ENCODE results near the gene STAMBPL1.
"Not testable (repeated sequence)": the region's sequence is repeated elsewhere in the genome, so short reads cannot be mapped to it uniquely, and the experiment has no call there.

Gene STAMBPL1

DNA sequence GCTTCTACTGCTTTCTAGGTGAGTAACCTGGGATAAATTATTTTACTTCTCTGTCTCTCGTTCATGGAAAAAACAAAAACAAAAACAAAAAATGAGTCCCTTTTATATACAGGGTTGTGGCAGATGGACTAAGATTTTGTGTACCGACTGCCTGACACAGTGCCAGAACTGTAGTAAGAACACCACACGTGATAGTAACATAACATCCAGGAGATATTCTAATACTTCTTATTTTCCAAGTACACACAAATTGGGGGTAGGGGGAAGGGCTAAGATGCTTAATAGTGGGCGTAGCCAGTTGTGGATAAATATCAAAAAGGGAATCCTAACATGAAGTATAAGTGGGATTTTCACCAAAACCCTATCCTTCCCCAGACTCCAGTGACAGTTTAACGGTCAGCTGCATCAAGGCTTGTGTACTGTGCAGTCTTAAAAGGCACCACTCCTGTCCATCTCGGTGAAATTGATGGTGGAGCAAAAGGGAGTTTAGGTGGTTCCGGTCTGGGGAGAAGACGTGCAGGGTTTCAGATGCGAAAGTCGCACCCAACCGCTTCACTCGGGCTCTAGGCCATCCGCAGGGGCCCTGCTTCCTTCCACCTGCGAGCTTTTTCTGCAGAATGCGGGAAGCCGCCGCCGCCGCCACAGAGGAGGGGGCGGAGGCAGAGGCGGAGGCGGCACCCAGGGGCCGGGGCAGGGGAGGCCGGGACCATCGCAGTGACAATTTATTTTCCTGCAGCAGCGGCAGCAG lies at the start of gene STAMBPL1:
STAMBPL1 (plus strand) TSS at position 712 of the 748 bp plus-strand sequence. CDS start 21,464 bp downstream, outside the sequence.
- DNase-seq: peak; percentile 78 to 83

DNA sequence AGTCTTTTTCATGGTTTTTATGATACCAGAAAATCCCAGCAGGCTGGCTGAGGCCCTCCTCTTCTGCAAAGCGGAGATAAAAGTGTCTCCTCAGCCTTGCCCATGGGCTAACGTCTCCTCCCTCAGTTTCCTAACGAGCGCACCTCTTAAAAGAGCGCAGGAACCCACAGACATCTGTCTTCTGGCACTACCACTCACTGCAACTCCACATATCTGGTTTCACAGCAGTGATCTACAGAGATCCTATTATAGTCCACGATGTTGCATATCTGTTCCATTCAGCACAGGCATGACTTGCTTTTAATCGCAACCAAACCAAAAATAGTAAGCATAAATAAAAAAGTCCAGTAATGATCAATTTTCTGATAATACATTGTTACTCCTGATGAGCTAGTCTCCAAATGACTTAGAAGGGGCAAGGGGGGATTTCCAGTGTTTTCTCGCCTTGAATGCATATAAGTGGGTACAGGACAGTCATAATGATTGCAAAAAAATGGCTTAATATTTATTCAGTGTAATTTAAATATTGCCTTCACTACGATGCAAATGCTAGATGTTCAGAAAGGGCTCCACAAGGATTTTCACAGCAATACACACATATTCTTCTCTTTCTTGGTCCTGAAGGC lies 49.3 kb upstream of the STAMBPL1 start:
- DNase-seq: no peak

DNA sequence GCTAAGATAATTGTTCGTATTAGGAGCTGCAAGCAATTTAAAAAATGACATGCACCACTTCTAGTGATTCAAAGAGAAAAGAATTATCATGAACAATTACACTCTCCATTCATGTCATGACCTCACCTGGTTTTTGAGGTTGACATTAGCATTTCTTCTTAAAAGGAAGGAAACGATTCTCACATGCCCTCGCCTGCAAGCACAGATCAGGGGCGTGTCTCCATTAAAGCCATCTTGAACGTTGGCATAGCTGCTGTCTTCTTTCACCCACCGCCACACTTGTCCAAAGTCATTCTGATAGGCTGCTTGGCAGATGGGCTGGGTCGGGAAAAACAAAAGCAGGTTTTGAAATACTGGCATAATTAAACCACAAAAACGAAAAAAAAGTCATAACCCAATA lies 48.3 kb upstream of the STAMBPL1 start:
- peak; percentile 50 to 75 for DNase-seq

DNA sequence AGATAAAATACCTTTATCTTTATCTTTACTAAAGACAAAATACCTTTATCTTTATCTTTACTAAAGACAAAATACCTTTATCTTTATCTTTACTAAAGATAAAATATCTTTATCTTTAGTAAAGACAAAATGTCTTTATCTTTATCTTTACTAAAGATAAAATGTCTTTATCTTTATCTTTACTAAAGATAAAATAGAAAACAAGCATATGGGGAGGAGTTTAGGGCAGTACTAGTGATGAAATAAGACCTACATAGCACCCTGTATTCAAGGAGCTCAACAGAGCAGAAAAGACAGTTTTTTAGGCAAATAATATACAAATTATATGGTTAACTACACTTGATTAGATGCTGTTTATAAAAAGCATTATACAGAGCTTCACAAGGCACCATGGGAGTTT lies 47.7 kb upstream of the STAMBPL1 start:
- no peak for DNase-seq

DNA sequence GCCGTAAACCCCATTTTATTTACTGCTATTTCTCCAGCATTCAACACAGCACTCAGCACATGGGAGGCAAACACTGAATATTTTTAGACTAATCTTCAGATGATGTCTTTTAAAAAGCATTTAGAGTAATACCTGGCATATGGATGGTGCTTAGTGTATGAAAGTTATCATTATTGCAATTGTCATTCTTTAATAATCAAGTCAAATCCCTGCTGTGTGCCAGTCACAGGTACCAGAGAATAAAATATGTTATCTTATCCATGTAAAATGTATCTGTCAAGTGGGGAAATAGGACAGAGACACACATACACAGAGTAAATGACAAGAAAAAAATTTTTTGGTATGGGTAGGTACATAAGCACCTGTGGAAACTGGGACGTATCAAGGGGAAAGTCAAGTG lies 46.9 kb upstream of the STAMBPL1 start:
- no peak for DNase-seq

DNA sequence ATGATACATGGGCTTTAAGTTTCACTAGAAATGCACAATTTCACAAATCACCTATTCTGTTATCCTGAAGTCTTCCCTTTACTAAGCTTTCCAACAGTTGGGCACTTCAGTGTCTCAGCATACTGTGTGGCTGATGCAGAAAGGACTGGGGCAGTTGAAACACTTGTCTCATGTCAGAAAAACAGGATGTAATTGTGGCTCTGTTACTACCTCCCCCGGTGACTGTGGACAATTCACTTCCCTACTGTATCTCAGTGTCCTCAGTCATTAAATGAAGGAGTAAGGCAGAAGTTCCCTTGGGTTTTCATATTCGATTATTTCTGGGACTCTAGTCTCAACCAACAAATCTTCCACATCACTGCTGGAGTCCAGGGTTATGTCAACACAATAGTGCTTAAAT lies 46.3 kb upstream of the STAMBPL1 start:
- no peak for DNase-seq

DNA sequence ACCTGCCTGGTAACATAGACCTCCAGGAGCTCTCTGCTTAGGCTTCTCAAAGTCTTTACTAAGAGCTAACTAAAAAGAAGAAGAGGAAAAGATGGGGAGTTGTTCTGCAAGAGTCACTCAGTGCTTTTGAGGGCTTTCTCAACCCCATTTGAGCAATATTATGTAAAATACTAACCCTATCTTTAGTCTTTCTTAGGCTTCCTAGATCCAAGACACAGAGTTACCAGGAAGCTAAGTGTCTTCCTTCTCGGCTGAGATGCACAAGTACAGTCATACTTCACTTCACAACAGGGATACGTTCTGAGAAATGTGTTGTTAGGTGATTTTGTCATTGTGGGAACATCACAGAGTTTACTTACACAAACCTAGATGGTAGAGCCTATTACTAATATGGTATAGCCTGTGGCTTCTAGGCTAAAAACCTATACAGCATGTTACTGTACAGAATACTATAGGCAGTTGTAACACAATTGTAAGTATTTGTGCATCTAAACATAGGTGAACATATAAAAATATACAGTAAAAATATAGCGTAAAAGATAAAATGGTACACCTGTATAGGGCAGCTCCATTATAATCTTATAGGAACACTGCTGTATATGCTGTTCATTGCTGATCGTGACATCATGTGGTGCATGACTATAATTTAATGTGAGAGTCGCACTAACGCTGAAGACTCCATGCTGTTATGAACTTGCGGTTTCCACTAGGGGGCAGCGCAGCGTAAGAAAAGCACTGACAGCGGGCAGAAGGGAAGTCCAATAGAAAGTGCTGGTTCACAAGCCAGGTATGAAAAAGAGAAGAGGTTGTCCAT lies 44.7 kb upstream of the STAMBPL1 start:
- DNase-seq: peak; percentile 87 to 89

DNA sequence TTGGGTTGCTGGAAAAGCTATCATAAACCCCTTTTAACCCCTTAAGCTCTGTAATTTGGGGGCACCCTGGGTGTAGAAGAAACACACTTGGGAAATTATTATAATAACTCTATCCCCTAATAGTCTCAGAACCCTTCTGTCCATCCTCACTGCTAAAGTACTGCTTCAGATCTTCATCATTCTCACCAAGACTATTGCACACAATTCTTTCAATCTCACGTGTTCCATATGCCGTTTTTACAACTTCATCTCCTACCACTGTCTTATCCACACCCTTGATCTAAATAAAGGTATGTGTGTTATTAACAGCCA lies 44.2 kb upstream of the STAMBPL1 start:
- DNase-seq: no peak

DNA sequence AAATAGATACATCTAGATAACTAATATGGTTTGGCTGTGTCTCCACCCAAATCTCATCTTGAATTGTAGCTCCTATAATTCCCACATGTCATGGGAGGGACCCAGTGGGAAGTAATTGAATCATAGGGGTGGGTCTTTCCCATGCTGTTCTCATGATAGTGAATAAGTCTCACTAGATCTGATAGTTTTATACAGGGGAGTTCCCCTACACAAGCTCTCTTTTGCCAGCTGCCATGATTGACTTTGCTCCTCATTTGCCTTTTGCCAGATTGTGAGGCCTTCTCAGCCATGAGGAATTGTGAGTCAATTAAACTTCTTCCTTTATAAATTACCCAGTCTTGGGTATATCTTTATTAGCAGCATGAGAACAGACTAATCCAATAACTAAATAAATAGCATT lies 42.4 kb upstream of the STAMBPL1 start:
- DNase-seq: not testable (repeated sequence)

DNA sequence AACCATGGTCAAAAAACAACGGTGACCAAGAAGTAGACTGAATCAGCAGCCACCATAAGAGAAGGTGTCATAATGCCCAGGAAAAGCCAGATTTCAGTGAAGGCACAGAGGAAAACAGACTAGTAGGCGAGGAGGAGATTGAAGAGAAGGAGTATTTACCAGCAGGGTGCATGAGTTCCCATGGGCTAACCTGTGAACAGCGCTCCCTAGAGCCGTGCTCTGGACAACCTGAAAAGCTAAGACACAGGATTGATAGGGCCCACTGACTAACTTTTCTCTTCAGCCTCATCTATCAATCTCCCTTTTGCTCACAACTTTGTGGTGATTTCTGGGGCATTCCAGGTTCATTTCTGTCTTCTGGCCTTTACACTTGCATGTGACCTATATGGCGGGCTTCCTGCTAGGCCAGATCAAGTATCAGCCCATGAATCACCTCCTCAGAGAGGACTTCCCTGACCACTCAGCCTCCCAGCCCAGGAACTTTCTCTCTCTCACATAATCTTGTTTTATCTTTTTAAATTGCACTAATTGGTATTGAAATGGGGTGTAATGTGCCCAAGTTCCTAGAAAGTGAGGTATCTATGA lies 41.2 kb upstream of the STAMBPL1 start:
- DNase-seq: no peak

DNA sequence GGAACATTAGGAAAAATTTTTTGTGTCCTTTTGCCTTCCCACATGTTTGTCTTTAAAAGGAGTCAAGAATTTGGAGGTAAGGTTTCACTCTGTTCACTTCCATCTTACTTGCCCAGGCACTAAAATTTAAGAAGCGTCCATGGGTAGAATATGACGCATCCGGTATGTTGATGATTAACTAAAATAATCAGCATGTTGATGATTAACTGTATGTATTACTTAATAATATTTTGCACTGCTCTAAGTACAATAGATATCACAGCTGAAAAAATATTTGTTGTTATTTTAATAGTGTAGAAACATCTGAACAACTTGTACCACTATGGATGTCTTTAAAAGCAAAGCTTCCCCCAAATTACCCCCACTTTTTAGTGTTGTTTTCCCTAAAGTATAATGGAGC lies 39.9 kb upstream of the STAMBPL1 start:
- DNase-seq: no peak

DNA sequence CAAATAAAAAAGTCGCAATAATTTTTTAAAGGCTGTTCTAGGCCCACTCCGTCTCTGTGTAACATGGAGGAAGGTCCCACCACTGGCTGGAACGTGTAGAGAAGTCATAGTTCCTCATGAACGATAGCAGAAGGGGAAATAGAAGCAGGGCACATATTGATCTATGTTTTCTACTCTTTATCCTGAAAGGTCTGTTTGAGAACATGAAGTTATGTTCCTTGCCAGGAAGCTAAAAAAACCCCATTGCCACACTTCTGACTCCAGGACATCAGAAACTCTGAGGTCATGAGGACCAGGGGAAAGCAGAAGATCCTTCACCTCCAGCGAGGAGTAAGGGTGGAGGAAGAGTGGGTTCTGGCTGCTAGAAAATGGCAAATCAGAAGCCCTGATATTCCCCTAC lies 39.2 kb upstream of the STAMBPL1 start:
- DNase-seq: no peak

DNA sequence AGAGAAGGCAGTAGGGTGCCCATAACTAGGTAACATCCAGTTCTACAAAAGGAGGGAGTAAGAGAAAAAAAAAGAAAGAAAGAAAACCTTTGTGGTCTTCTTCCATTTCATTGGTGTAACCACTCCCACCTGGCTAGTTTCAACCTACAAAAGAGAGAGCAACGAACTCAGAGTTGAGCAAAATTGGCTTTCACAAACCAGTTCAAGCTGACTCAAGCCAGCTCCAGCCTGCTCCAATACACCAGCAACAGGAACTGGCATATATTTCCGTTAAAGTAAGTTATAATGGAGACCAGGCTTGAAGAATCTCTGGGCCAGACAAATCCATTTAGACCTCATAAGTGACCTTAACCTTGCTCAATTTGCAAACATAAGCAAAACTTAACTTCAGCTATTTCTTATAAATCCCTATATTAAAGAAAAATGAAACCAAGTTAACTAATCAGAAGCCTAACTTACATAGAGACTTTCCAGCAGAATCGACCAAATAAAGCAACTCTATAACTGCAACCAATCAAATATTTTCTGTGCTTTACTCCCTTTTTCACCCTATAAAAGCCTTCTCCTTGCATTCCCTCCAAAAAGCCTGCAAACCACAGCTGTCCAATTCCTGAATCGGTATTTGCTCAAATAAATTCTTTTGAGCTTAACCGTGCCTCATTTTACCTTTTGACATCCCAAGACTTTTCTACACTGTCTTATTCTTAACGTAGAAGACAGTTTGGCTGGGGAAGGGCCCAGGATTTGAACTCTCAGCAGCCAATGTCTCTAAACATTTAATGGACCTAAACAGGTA lies 38.5 kb upstream of the STAMBPL1 start:
- no peak for DNase-seq

DNA sequence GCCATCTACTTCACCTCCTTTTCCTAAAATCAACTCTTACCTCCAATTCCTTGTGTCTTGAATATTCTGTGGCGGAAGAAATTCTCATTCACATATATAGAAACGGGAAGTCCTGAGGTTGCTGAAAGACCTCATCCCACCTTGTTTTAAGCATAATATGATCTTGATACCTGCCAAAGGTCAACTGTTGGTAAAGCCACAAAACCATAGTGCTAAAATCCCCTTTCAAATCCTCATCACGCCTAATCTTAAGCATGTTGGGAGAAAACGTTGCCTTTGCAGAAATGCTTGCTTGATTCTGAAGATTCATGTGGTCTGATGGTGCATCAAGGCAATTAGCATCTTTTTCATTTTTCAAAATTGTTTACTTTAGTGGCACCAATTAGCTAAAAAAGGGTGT lies 36.9 kb upstream of the STAMBPL1 start:
- no peak for DNase-seq

DNA sequence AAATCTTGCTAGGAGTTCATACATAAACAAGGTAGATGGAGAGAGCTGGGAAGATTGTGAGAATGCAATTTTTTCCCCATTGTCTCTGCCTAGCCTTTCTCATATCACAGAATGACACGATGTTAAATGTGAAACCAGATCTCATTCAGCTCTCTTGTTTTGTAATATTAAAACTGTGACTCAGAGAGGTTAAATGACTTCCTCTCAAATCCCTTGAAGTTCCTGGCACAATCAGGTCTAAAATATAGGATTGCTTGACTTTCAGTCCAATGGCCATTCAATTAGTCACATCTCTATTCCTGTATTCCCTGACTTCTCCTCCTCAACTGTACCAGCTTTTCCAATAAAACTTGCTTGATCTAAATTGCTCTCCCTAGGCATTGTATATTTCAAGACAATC lies 31.5 kb upstream of the STAMBPL1 start:
- no peak for DNase-seq

DNA sequence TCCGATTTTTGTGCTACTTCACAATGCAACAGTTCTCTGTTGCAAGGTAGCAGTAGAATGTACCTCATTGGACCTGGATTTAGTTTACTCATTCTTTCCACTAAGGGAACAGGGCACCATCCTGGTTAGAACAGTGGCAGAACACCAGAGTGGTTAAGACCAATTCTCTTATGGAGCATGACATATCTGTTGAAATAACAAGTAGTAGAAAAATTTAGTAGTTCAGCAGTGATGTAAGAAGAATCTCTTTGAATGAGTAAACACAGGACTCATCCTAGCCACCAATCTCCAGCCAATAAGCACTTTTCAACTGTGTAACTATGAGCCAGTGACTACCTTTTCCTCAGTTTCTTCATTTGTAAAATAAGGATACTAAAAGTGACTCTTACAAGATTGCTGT lies 30.8 kb upstream of the STAMBPL1 start:
- DNase-seq: no peak

DNA sequence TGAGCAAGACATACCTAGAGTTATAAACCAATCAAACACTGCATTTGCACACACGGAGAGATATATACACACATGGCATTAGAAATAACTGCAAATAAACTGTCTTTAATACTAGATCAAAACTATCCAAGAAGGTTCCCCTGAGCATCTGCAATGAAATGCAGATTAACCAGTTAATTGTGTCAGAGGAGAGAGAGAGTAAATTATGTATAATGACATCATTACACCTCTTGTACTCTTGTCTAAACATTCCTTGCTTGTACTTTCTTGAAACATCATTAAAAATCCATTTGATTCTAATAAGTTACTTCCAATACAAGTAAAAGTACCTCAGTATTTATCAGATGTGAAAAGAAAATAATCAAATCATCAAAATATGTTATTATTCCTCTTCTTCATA lies 29.3 kb upstream of the STAMBPL1 start:
- DNase-seq: no peak

DNA sequence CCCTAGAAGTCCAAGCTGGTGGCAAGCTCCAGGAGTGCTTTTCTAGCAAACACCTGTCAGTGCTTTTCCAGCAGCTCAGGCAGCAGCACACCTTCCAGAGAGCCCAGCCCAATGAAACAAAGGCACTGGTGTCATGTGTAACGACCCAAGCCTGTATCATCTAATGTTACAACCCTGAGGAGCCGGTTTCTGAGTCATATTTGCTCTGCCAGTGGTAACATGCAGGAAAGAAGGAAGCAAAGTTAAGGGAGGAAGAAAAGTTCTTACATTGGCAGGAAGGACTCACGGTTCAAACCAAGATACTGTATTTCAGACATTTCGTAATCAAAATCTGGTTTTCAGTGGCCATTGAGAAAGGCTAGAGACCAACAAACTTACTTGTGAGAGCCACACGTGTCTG lies 28.3 kb upstream of the STAMBPL1 start, which contains the start of gene ANKRD22:
ANKRD22 (minus strand) TSS at position 139 of the 400 bp plus-strand sequence. CDS start 237 bp downstream, outside the sequence.
- peak in 1 of 2 donors; percentile 29 for DNase-seq

DNA sequence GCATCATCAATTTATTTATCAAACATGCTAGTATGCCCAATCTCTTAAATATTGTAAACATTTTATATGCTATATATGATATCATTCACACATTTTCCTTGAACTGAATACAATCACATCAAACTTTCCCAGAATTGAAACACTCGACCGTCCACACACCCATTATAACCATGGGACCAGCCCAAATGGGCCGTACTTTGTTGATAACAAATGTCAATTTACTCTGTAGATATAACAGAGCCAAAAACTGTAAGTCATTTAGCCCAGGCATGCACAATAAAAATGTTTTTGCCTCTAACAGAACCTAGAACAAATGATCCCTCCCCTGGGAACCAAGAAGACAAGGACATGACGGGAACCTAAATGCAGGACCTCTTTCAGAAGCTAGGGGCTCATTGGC lies 27.7 kb upstream of the STAMBPL1 start:
- DNase-seq: no peak

DNA sequence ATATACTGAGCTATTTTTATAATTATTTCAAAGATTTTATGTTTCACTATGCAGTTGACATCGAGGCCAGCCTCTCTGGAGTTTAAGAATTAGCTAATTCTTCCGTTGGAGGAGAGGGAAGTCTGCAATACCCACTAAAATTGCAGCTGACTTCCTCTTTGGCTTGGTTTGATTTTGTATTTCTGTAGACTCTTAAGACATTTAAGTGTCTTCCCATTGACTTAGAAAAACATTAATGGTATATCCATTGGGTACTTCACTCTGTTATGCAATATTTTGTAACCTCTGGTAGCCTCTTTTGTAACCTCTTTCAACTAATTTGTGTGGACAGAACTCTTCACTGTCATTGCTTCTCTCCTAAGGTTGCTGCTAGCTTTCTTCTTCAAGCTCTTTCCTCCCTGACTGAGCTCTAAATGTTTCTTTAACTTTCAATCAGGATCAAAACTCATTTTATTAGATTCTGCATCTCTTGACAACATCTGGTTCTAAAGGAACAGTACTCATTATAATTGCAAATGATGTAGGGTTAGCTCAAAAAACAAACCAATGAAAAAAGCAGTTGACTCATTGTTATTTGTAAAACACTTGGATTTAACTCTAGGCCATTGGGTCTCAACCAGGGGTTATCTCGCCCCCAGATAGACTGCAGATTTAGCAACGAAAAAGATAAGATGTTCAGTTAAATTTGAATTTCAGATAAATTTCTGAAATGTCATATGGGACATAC lies 26.7 kb upstream of the STAMBPL1 start:
- no peak for DNase-seq

DNA sequence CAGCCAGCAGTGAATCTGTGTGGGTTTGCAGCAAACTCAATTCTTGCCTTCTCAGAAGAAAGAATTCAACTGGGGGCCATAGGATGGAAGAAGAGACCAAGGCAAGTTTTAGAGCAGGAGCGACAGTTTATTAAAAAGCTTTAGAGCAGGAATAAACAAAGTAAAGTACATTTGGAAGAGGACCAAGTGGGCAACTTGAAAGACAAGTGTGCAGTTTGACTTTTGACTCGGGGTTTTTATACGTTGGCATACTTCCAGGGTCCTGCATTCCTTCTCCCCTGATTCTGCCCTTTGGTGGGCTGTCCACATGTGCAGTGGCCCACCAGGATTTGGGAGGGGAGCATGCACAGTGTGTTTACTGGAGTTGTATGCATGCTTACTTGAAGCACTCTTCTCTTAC lies 25.4 kb upstream of the STAMBPL1 start:
- no peak for DNase-seq

DNA sequence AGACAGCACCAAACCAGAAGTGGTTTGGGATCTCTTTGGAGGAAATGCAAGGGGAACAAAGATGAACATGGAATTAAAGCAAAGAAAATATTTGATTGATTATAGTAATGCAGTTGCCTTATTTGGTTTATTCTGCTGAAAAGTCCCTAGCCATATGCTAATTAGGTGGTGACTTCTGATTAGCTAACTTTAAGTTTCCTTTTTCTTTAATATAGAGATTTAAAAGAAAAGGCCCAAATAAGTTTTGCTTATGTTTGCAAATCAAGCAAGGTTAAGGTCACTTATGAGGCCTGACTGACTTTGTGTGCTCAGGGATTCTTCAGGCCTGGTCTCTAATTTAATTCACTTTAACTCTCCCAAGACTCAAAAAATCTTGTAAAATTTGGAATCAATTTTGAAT lies 22.2 kb upstream of the STAMBPL1 start:
- no peak for DNase-seq

Measured in CD4-positive, alpha-beta T cell treated with Interleukin-4 for 1 hour (primary cell).